ENCODE measurements around the gene TAOK2. TPM values are rescaled to one million over a fixed set of nuclear protein-coding genes. Genes with fewer than 3 reads are reported as not detected.

The TAOK2 gene
- total RNA-seq, 1 donor from 2014 or later, result 49.8 TPM

DNA sequence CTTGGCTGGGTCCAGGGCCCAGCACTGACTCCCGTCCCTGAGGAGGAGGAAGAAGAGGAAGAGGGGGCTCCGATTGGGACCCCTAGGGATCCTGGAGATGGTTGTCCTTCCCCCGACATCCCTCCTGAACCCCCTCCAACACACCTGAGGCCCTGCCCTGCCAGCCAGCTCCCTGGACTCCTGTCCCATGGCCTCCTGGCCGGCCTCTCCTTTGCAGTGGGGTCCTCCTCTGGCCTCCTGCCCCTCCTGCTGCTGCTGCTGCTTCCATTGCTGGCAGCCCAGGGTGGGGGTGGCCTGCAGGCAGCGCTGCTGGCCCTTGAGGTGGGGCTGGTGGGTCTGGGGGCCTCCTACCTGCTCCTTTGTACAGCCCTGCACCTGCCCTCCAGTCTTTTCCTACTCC is 13.3 kb downstream of the TAOK2 start:
- no peak for DNase-seq (ENCODE audit: low spot score)

DNA sequence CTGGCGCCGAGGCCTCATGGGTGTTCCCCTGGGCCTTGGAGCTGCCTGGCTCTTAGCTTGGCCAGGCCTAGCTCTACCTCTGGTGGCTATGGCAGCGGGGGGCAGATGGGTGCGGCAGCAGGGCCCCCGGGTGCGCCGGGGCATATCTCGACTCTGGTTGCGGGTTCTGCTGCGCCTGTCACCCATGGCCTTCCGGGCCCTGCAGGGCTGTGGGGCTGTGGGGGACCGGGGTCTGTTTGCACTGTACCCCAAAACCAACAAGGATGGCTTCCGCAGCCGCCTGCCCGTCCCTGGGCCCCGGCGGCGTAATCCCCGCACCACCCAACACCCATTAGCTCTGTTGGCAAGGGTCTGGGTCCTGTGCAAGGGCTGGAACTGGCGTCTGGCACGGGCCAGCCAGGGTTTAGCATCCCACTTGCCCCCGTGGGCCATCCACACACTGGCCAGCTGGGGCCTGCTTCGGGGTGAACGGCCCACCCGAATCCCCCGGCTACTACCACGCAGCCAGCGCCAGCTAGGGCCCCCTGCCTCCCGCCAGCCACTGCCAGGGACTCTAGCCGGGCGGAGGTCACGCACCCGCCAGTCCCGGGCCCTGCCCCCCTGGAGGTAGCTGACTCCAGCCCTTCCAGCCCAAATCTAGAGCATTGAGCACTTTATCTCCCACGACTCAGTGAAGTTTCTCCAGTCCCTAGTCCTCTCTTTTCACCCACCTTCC is 13.9 kb downstream of the TAOK2 start:
- no peak for DNase-seq (ENCODE audit: low spot score)

DNA sequence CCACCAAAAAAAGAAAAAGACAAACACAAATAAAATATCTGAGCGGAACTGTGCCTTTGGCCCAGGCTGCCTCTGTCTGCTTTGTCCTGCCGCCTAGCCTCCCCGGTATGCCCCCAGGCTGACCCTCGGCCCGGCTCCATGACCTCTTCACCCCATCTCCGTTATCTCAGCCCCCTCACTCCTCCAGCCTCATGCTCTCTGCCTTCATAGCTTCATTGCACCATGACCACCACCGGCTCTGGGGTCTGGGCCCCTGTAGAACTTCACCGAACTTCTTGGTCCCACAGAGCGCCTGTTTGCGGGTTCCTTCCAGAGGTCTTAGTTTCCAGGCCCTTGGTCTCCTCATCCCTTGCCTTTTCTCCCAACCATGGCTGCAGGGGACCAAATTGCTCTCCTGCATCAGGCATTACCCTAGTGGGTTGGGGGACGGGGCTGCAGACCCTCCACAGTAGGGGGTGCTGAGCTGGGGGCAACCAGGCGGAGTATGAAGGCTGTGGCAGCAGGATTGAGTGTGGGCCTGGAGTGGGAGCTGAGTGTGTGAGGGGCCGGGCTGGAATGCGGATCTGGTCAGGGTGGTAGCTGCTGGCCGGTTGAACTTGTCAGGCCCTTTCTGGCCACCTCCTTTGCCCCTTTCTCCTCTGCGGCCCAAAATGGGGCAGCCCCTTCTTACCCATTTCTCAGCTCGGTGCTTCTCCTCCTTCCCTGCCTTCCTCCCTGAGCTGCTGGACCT is 14.8 kb downstream of the TAOK2 start:
- DNase-seq (ENCODE audit: low spot score), result no peak

DNA sequence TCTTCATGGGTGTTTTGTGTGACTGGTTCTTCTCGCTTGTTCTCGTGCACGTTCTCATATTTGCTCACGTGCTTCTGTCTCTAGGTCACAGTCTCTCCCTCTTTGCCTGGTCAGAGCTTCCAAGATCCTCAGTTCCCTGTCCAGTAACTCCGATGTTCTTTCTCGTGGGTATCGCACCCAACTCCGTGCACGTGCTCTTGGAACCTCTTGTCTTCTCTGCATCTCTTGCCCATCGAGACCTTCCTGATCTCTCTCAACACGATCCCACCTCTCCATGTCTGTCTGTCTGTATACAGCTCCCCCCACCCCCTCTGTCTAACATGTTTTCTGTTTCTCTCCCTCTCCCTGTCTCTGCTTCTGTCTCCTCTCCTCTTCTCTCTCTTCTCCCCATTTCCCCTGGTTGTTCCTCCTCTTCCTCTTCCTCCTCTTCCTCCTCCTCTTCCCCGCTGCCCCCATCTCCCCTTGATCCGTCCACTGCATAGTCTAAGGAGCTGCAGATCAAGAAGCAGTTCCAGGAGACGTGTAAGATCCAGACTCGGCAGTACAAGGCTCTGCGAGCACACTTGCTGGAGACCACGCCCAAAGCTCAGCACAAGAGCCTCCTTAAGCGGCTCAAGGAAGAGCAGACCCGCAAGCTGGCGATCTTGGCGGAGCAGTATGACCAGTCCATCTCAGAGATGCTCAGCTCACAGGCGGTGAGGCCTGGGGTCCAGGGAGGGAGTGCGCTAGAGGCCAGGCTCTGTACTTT is 15.6 kb downstream of the TAOK2 start:
- no peak for DNase-seq (ENCODE audit: low spot score)

DNA sequence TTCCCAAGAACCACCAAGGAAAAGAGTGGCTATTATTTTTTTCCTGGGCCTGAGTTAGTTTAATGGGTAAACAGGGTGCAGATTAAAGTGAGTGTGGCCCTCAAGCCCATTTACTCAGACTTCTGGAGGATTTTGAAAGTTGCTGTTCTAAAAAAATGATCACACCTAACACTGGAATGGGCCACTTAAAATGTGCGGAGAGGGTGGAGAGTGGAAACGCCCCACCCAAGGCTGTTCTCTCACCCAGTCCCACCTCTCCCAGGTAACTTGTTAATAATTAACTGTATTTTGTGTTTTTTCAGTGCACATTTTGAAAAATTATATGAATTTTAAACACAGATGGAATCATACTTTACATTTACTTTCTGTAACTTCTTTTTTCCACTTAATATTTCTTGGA is 16.4 kb downstream of the TAOK2 start:
- DNase-seq (ENCODE audit: low spot score), result no peak

DNA sequence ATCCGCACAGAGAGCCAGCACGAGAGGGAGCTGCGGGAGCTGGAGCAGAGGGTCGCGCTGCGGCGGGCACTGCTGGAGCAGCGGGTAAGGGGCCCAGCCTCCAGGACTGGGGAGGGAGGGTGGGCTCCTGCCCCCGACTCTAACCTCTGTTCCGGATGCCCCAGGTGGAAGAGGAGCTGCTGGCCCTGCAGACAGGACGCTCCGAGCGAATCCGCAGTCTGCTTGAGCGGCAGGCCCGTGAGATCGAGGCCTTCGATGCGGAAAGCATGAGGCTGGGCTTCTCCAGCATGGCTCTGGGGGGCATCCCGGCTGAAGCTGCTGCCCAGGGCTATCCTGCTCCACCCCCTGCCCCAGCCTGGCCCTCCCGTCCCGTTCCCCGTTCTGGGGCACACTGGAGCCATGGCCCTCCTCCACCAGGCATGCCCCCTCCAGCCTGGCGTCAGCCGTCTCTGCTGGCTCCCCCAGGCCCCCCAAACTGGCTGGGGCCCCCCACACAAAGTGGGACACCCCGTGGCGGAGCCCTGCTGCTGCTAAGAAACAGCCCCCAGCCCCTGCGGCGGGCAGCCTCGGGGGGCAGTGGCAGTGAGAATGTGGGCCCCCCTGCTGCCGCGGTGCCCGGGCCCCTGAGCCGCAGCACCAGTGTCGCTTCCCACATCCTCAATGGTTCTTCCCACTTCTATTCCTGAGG is 17.4 kb downstream of the TAOK2 start:
- DNase-seq (ENCODE audit: low spot score), result no peak

DNA sequence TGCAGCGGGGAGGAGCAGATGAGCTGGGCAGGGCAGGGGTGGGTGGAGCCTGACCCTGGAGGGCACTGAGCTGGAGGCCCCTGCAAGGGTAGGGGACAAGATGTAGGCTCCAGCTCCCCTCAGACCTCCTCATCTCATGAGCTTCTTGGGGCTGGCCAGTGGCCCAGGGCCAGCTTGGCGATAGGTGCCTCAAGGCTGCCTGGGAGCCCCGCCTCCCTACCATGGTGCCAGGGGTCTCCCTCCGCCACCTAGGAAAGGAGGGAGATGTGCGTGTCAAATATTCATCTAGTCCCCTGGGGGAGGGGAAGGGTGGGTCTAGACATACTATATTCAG is 17.9 kb downstream of the TAOK2 start:
- no peak for DNase-seq (ENCODE audit: low spot score)

DNA sequence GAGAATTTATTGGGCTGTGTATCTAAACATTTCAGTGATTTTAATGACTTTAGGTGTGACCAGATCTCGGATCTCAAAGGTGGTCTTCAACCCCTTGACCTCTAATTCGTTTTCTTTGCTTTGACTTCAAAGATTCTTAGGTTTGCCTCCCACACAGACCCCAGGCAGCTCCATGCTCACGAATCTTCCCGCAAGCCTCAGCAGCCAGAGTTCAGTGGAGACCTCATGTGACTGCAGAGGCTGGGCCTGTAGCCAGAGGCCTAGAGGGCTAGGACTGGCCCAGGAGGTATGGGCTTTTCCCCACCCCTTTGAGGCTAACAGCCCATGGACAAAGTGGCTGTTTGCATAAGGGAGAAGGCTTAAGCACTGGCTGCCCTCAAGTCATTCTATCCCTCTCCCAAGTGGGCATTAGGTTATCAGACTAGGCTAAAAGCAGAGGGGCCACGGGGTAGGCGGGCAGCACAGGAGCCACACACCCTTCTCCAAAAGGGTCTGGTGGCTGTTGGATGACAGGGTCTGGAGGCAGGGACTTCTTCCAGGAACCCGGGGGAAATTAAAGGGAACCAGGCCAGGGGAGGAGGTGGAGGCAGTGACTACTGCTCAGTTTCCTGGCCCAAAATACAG is 18.8 kb downstream of the TAOK2 start:
- DNase-seq (ENCODE audit: low spot score), result no peak

DNA sequence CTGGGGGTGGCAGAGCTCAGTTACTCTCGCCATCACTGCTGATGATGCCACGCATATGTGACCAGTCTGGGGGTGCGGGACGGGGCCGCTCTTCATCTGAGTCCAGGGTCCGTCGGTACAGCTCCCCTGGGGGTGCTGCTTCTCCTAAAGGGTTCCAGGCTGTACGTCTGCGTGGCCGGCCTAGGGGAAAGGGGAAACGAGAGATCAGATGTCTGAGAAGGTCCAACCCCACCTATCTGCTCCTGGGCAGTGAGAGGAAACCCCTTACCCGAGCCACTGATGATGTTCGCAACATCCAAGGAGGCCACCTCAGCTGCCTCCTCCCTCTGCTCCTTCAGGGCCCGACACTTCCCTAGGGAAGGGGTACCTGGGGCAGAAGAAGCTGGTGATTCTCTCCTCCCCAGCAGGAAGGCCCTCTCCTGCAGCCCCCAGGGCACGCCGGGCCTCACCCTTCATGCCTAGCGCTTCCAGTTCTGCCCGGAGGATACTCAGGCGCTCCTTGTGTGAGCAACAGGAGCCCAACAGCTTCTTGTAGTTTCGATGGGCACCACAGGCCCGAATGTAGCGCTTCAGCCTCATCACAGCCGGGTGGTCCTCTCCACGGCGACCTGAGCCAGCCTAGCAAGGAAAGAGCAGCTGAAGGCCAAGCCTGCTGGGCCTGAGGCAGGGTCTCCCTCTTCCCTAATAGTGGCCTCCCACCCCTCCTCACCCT is 19.7 kb downstream of the TAOK2 start:
- DNase-seq (ENCODE audit: low spot score), result no peak

DNA sequence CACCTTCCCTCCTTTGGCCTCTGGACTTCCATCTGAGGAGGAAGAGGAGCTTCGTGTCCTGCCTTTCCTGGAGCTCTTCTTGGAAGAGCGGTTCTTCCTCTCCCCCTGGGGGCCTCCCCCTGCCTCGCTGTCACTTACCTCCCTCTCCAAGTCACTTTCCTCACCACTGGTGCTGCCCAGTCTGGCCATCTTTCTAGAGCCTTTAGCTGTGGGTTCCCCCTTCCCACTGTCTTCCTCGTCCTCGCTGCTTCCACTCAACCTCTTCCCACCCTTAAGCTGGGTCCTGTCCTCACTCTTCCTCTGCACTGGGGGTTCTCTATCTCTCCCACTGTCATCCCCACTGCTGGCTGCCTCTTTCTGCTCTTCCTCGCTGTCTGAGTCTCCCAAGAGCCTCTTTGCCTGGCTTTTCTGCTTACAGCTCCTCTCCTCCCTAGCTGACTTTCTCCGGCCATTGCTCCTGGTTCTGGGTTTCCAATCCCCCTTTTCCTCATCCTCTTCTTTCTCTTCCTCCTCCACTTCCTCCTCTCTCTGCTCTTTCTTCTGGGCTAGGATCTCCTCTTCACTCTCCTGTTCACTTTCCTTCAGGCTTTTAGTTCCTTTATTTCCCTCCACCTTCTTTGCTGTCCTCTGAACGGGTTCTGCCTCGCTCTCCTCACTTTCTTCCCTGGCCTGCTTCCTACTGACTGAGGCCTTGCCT is 20.4 kb downstream of the TAOK2 start:
- no peak for DNase-seq (ENCODE audit: low spot score)

DNA sequence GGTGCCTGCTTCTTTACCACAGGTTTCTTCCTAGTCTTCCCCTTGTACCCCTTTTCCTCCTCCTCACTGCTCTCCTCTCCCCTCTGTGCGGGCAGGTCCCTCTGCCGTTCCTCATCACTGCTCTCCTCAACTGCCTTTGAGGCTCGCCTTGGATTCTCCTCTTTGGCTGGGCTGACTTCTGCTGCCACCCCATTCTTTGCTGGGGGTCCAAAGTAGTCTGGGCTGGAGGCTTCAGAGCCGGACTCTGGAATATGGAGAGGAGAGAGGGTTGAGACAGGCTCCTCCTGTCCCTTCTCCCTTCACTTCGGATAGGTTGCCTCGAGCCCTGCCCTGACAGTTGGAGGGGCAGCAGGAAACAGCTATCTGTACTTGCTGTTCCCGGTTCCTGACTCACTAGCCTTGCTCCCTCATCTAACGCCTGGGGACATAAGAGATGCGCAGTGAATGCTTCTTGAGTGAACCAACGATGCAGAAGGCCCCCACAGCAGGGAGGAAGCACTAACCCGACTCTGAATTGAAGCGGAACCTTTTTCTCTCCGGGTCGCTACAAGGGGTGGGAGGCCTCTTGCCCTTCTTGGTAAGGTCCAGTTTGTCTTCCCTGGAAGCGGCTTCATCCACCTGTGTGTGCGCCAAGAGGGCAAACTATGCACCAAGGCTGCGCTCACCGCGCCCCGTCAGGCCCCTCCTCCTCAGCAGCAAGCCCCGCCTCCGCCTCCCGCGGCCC is 21.1 kb downstream of the TAOK2 start:
- DNase-seq (ENCODE audit: low spot score), result no peak

DNA sequence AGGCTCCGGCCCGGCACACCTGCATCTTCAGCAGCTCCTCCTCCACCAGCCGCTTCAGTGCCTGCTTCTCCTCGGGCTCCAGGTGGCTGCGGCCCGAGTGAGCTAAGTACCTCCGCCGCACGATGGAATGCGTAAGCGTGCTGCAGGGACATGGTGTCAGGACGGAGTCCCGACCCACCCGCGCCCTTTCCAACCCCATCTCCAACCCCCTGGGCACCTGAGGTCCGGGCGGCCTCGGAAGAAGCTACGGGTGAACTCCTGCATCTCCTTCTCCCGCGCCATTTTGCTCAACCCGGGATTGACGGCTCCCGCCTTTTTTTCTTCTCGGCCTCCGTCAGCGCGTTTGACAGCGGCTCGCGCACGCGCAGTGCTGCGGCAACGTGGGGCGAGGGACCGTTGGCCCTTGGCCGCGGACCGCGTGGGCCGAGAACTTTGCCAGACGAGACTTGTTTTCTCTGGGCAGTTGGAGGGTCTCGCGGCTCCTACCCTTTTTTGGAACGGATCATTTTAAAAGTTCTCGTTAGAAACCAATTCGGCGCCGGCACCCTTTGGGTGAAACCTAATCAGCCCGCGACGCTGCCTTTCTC is 21.7 kb downstream of the TAOK2 start, which contains the start of gene HIRIP3:
TSS of gene HIRIP3 (minus strand) at position 294 of the 587 bp plus-strand sequence. CDS start at position 282, 12 bp downstream.
- DNase-seq (ENCODE audit: low spot score), result peak; percentile 96

DNA sequence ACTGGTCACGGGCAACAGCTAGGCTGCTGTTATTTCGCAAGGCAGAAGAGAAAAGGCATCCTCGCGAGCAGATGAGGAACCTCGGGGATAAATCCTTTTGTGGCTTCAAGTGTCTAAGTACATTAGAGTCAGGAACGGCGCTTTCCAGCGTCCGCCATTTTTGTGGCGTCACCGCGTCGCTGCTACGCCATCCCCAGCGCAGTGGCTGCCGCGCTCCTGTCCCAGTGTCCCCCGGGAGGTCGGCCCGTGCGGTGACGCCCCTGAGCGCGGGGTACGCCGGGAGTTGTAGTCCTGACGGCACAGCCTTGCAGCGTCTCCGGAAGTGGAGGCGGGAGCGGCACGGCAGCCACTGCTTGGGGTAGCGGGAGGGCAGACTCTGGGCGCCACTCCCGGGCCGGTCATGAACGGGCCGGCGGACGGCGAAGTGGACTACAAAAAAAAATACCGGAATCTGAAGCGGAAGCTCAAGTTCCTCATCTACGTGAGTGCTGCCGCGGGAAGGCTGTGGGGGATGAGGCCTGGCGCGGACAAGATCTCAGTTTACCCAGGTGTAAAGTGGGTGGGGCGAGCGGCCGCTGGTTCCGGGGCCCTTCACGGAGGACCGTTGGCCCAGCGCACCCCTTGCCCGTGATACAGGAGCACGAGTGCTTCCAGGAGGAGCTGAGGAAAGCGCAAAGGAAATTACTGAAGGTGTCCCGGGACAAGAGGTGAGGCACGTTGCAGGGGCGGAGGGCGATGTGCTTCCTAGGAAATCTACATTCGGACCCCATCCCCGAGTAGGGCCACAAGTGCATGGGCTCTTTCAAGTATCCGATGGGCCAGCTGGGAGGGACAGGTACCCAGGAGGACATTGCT is 22.5 kb downstream of the TAOK2 start, which contains the start of gene INO80E:
TSS of gene INO80E (plus strand) at position 331 of the 855 bp plus-strand sequence. CDS start at position 401, 70 bp downstream.
- DNase-seq (ENCODE audit: low spot score), result peak; percentile 100

DNA sequence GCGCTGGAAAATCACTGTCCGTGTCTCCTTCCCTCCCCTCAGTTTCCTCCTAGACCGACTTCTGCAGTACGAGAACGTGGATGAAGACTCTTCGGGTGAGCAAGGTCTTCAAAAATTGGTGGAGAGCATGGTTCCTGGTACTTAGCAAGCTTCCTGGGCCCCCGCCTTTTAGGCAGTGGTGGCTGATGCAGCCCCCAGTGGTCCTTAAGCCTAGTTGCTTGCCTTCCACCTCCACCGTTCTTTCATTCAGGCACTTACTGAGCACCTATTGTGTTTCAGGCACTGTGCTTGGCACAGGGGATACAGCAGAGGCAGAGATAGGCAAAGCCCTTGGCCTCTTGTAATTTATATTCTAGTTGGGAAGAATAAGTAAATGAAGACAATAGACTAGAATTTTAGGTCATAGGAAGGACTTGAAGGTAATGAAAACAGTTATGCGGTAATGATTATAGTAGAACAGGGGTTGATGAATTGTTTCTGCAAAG is 23.1 kb downstream of the TAOK2 start:
- no peak for DNase-seq (ENCODE audit: low spot score)

DNA sequence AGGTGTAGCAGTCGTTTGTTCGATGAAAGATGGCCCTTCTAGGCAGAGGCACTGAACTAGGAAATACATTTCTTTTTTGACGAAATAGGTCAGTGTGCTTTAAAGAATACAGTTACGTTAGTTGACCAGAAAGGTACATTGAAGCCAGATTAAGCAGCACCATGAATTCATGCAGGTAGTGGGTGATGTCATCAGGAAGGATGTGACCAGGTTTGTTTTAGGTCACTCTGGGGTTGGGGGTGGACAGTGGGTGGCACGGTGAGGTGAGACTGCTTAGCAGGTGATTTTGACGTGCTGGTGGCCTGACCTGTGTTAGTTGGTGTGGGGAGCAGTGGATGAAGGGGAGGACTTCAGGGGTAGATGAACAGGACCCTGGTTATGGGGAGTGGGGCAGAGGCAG is 25.9 kb downstream of the TAOK2 start:
- DNase-seq (ENCODE audit: low spot score), result no peak

DNA sequence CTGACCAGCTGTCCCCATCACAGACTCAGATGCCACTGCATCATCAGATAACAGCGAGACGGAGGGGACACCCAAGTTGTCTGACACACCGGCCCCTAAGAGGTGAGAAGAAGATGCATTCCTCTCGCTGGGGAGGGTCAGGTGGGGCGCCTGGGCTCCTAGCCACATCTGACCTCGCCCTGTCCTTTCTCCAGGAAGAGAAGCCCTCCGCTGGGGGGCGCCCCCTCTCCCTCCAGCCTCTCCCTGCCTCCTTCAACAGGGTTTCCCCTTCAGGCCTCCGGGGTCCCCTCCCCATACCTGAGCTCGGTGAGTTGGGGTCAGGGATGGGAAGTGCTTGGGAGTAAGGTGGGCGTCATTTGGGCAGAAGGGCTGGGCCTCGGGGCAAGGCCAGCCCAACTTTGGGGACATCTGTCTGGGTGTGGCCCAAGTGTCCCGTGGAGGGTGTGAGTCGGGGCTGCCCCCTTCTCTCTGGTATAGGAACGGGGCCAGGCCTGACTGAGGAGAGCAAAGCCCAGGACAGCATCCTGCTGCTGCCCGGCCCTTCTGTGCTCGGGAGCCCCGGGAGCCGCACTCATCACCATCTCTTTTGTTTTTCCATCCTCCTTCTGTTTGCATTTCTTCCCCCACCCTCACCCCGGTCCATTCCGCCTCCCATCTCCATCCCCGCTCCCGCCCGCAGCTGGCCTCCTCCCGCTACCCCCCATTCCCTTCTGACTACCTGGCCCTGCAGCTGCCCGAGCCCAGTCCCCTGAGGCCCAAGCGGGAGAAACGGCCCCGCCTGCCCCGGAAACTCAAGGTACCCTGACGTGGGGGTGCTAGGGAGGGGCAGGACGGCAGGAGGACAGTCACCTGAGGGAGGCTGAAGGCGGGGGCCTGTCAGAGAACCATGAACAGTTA is 27.3 kb downstream of the TAOK2 start:
- DNase-seq (ENCODE audit: low spot score), result no peak

All from mesenteric fat pad (tissue), 1 donor.